ENCODE data around the gene TARBP1.

TARBP1 gene

DNA sequence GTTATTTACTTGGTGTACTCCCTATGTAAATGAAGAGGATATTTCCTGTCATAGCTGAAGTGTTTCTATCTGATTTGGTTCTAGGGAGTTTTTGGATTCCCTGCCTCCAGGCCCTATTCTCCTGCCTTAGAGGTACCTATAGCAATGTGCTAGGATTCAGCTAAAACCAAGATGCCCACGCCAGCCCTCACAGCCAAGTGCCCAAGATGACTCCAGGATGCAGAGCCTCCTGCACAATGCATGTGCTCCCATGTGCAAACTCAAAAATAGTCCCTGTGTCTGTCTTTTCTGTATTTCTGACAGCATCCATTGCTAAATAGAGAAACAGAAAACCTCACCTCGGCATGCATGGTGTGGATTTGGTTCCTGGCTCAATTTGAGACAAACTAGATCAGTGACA is 887 bp upstream of the TARBP1 start:
- no peak for DNase-seq

GRCh38 chr1:234479310-234479559 is 256 bp upstream of the TARBP1 start:
- no peak for DNase-seq

GRCh38 chr1:234478152-234478480 is 863 bp downstream of the TARBP1 start:
- DNase-seq = no peak

GRCh38 chr1:234477386-234478151 is 1.4 kb downstream of the TARBP1 start:
- DNase-seq = no peak

GRCh38 chr1:234476172-234476571 is 2.8 kb downstream of the TARBP1 start:
- DNase-seq = no peak

- DNase-seq = no peak
Measured at GRCh38 chr1:234475167-234475793, 3.7 kb downstream of the TARBP1 start.

GRCh38 chr1:234474375-234474774 is 4.6 kb downstream of the TARBP1 start:
- no peak for DNase-seq

DNA sequence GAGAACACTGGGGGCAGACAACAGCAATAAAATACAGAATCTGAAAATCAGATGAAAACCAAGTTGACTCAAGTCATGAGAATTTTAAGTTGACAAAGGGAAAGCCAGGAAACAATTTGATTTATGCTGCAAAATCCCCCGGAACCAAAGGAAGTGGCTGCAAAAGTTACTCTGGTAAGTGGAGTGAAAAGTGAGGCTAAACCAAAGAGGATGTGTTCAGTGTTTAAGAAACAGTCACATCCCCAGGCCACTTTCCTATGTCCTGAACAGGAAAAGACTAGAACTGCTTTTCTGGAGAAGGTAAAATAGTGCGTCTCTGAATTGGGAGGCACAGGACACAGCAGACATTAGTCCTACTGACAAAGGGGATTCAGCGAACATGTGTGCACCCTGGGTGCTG is 5.9 kb downstream of the TARBP1 start:
- DNase-seq = no peak

DNA sequence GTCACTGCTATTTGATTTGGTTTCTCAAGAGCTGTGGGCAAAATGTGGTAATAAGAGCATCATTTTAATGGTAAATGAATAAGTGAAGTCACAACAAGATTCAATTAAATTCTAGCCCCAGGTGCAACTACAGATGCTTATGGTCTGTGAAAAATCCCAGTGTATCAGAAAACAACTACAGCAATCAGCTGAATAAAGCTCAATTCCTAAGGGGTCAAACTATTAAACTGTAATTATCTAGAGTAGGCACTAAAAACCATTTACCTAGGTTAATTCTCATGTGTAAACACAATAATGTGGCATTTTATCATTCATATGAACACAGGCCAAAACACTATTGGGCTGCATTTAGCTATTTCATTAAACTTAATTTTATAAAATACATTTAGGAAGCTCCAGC is 9.6 kb downstream of the TARBP1 start:
- DNase-seq = no peak

GRCh38 chr1:234468580-234468979 is 10.4 kb downstream of the TARBP1 start:
- DNase-seq = no peak

GRCh38 chr1:234467821-234468220 is 11.2 kb downstream of the TARBP1 start:
- DNase-seq = no peak

DNA sequence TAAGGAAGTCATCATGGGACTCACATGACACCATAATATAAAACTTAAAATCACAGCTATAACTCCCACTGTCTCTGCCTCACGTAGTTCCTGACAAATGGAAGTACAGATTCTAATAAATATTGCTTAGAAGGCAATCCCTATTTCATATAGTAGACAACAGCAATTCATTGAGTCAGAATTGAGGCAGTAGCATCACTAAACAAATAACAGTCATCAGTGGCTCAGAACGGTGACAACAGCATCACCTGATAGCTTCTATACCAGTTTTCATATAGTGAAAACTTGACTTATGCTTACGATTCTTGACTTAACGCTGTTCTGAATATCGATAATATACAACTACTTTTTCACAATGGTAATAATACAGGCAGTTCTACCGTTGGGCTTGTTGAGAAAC is 12.0 kb downstream of the TARBP1 start:
- DNase-seq = no peak

DNA sequence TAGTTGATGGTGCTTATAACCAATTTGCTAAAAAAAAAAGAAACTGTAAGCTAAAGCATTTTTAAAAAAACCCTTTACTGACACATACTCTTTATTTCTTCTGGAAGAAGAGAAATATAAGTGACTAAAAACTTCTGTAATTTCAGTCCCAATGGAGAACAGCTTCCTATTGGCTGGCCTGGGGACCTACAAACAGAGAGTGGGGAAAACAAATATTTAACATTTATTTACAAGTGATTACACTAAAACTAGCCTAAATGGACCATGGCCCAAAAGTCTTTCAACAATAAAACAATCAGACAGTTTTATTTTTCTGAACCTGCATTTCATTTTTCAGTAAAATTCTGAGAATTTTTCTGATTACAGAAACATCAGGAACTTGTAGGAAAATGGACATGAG is 15.2 kb downstream of the TARBP1 start:
- DNase-seq = no peak

GRCh38 chr1:234460652-234461051 is 18.3 kb downstream of the TARBP1 start:
- DNase-seq = no peak

GRCh38 chr1:234458352-234459017 is 20.5 kb downstream of the TARBP1 start:
- DNase-seq = no peak

GRCh38 chr1:234454926-234455325 is 24.1 kb downstream of the TARBP1 start:
- no peak for DNase-seq

DNA sequence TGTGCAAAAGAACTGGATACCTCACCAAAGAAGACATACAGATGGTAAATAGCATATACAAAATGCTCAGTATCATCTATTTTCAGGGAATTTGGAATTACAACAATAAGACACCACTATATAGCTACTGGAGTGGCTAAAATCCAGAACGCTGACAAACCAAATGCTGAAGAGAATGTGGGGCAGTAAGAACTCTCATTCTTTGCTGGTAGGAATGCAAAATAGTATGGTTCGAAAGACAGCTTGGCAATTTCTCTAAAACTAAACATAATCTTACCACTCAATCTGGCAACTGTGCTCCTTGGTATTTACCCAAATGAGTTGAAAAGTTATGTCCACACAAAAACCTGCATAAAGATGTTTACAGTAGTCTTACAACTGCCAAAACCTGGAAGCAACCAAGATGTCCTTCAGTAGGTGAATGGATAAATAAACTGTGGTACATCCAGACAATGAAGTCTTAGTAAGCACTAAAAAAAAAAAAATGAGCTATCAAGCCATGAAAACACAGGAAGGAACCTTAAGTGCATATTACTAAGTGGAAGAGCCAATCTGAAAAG is 26.5 kb downstream of the TARBP1 start:
- DNase-seq = no peak

DNA sequence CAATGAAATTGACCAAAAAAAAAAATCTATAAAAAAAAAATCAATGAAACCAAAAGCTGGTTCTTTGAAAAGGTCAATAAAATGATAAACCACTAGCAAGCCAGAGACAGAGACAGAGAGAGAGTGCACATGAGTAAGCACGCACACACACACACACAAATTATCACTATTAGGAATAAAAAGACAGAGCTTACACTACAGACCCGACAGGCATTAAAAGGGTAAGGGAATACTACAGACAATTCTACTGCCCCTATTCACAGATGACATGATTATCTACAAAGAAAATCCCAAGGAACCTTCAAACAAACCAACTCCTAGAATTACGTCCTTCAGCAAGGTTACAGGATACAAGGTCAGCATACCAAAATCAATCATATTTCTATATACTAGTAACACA is 38.6 kb downstream of the TARBP1 start:
- no peak for DNase-seq

- no peak for DNase-seq
Measured at GRCh38 chr1:234438579-234438978, 40.4 kb downstream of the TARBP1 start.

DNA sequence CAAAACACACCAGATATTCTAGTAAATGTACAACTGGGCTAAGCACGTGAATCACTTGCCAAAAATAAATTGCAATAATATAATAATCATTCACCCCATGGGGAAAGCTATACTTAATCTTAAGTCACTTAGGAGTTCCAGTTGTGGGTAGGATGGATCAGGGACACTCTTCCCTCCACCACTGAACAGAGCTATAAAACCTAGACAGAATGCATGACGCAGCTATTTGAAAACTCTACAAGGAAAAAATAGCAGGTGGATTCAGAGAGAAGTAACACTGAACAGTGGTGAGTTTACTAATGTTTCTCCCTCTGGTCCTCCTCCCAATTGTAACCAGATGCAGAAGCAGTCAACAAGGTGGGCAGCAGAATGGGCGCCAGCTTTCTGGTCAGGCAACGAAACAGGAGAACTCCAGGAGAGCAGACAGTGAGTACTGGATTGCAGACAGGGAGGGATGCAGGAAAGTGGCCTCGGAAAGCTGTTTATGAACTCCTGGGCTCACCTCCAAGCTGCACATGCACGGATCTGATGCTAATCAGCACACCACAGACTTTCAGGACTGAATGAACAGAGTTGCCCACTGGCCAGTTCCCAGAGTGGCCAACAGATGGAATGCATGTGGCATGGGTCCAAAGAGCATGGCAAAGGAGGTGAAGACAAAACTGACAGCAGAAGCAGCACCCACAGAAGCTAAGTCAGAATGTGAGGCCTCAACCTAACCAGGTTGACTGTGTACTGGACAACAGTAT is 41.4 kb downstream of the TARBP1 start:
- DNase-seq = no peak

DNA sequence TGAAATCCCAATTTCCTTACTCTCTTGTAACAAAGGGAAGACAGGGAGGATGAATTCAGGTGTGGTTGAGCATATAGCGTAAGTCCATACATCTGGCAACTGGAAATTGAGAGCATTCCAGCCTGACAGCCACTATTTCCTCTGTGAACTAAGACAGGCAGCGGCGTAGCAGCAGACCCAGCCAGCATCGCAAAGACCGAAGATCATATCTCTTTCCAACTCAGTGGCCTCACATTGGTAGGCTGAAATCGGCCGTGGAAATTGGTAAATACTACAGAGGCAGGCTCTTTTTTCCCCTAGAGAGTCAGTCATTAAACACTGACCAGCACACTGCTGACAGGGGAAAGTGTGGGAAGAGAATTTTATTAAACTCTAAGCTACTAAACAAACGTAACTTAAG is 43.4 kb downstream of the TARBP1 start:
- no peak for DNase-seq

DNA sequence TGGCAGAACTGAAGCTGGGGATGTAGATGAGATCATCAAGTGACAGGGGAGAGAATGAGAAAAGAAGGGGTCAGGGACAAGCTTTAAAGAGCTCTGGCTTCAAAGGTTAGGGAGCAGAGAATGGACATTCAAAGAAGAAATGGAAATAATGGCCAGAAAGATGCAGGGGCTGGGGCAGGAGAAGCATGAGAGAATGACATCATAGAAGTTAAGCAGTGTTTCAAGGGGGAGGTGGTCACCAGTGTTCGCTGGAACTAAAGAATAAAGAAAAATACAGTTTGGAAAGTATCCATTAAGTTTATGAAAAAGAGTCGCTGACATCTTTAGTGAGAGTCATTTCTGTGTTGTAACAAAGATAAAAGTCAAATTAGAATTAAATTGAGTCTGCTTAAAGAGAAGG is 44.3 kb downstream of the TARBP1 start:
- DNase-seq = no peak

DNA sequence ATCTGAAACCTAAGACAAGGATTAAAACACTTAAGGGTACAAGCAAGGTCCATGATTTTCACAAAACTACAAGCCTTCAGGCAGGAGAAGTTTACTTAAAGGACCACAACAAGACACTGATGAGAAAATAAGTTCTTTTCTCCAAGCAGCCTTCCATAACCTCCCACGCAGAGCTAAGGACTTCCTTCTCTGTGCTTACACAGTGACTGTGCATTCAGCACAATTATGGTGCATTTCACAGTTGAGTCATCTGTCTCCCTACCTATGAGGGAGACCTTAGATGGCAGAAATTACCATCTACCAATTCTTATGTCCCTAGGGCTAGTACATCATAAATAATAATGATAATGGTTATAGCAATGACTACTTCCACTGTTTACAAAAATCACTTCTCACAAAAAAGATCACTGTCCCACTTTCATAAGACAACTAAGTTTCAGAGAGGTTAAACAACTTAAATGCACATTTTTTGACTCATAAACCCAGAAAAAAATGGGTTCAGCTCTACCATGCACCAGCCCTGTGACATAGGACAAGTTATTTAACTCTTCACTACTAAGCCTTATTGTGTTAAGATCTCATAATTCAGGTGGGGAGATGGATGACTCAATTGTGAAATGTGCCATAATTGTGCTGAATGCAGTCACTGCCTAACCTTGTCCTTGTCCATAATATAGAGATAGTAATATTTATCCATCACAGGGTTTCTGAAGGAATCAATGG is 45.3 kb downstream of the TARBP1 start:
- peak; percentile 59 to 69 for DNase-seq

Measured in inflammatory macrophage (primary cell).